ENCODE data around the gene MITF. TPM values are rescaled to one million over a fixed set of nuclear protein-coding genes. Genes with fewer than 3 reads are reported as not detected.
"Not testable (repeated sequence)": the region's sequence is repeated elsewhere in the genome, so short reads cannot be mapped to it uniquely, and the experiment has no call there.

MITF gene
- total and polyA plus RNA-seq, 10 donors: 0.83 to 11.9 (median 6.2) TPM

DNA sequence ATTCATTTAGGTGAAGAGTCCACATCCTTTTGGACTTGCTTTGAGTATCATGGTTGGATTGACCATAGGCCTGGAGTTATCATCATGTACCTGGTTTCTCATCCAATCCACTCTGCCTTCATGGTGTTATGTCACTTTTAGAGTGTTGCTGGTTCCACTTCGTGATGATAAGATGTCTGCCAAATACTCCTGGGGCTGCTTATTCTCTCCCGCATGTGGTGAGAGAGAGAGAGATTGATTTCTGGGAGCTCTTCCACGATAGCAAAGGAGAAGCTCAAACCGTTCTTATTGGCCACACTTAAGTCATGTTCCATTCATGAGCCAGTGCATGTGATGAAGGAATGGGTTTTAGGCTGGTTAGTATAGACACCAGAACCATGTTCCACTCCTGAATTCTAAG lies 47.6 kb downstream of the MITF start:
- no peak for DNase-seq
- Histone ChIP-seq H3K4me3 (no peak overlapping the region), H3K36me3 (no peaks in the 10 kb centered on the region), H3K9me3 (no peaks in the 10 kb centered on the region), H3K4me1 (peaks cover 0 to 5% (median 2%) of the 10 kb centered on the region in 6 donors), H3K27me3 (replicated peaks in 1 of 7) (no peaks in the 10 kb centered on the region), H3K27ac (no peak overlapping the region)
- intact Hi-C loops (cut with DNase I; ENCODE audit: low total_unique reads): no loop called here
- 85 to 95% (median 89%) methylated on average over 4 of the region's 4 CpGs for whole genome bisulfite sequencing, 5 donors
- TF ChIP-seq, protein P1, sequence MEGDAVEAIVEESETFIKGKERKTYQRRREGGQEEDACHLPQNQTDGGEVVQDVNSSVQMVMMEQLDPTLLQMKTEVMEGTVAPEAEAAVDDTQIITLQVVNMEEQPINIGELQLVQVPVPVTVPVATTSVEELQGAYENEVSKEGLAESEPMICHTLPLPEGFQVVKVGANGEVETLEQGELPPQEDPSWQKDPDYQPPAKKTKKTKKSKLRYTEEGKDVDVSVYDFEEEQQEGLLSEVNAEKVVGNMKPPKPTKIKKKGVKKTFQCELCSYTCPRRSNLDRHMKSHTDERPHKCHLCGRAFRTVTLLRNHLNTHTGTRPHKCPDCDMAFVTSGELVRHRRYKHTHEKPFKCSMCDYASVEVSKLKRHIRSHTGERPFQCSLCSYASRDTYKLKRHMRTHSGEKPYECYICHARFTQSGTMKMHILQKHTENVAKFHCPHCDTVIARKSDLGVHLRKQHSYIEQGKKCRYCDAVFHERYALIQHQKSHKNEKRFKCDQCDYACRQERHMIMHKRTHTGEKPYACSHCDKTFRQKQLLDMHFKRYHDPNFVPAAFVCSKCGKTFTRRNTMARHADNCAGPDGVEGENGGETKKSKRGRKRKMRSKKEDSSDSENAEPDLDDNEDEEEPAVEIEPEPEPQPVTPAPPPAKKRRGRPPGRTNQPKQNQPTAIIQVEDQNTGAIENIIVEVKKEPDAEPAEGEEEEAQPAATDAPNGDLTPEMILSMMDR (IDR thresholded peaks at IDR 0.05 in 8 of 11, conservative IDR thresholded peaks at IDR 0.05 in 3 of 11): no peak

- H3K4me3 ChIP-seq: no peak overlapping the region
- peaks cover 0 to 11% (median 2%) of the 10 kb centered on the region in 6 donors for H3K4me1 ChIP-seq
- 51 to 84% (median 71%) methylated on average over 3 of the region's 3 CpGs for WGBS, 5 donors
- TF ChIP-seq, protein P1 (IDR thresholded peaks at IDR 0.05 in 8 of 11, conservative IDR thresholded peaks at IDR 0.05 in 3 of 11): no peak
- TF ChIP-seq POLR2AphosphoS5 (IDR thresholded peaks at IDR 0.05) (no peak), POLR2A (IDR thresholded peaks at IDR 0.05) (no peak)
- H3K9me3 ChIP-seq: no peaks in the 10 kb centered on the region
- intact Hi-C loops (cut with DNase I; ENCODE audit: low total_unique reads): no loop called here
- H3K27me3 ChIP-seq (replicated peaks in 1 of 7): no peaks in the 10 kb centered on the region
- no peaks in the 10 kb centered on the region for H3K36me3 ChIP-seq
- no peak for DNase-seq
- H3K27ac ChIP-seq: no peak overlapping the region
These were observed 48.3 kb downstream of the MITF start for GRCh38 chr3:69787436-69788168.

GRCh38 chr3:69791106-69791505 lies 51.8 kb downstream of the MITF start:
- H3K4me3 ChIP-seq: no peak overlapping the region
- no peak for DNase-seq
- H3K36me3 ChIP-seq: no peaks in the 10 kb centered on the region
- TF ChIP-seq POLR2A (IDR thresholded peaks at IDR 0.05) (no peak), POLR2AphosphoS5 (IDR thresholded peaks at IDR 0.05) (no peak)
- TF ChIP-seq, protein P1 (IDR thresholded peaks at IDR 0.05 in 8 of 11, conservative IDR thresholded peaks at IDR 0.05 in 3 of 11): no peak
- WGBS, 5 donors: 35 to 72% (median 58%) methylated on average over 6 of the region's 6 CpGs
- H3K27me3 ChIP-seq (replicated peaks in 1 of 7): no peaks in the 10 kb centered on the region
- intact Hi-C loops (cut with DNase I; ENCODE audit: low total_unique reads): no loop called here
- no peaks in the 10 kb centered on the region for H3K9me3 ChIP-seq
- no peak overlapping the region for H3K27ac ChIP-seq
- H3K4me1 ChIP-seq: peaks cover 0 to 11% (median 2%) of the 10 kb centered on the region in 6 donors

DNA sequence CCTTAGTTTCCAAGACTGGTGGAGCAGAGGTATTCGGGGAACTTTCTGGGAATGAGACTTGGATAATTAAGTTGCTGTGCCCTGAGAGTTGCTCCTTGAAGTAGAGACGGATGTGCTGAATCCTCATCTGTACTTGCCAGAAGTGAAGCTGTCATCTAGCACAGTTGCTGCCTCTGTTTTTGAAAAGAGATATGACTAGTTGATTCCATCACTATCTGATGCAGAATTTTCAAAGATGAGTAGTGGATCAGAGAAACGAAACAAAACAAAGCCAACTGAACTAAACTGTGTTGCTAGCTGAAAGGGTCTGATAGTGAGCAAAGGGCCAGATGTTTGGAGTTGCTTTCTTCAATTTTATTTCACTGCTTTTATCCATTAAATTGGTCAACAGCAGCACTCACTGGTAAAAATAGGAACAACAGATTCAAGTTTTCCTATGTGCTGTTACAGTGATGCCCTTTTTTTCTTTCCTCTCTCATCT lies 52.7 kb downstream of the MITF start:
- DNase-seq: no peak
- no peak for TF ChIP-seq POLR2A (IDR thresholded peaks at IDR 0.05)
- TF ChIP-seq, protein P1 (IDR thresholded peaks at IDR 0.05 in 8 of 11, conservative IDR thresholded peaks at IDR 0.05 in 3 of 11): peak in 3 of 11 experiments; percentile 11 to 18 (median 18)
- TF ChIP-seq POLR2AphosphoS5 (IDR thresholded peaks at IDR 0.05): no peak
- no peak overlapping the region for H3K4me3 ChIP-seq

GRCh38 chr3:69796126-69796525 lies 56.9 kb downstream of the MITF start:
- H3K9me3 ChIP-seq; H3K27me3 ChIP-seq (replicated peaks in 1 of 7); H3K36me3 ChIP-seq; intact Hi-C loops (cut with DNase I; ENCODE audit: low total_unique reads); DNase-seq; H3K27ac ChIP-seq; H3K4me3 ChIP-seq: not testable (repeated sequence)
- peaks cover 0 to 11% (median 2%) of the 10 kb centered on the region in 6 donors for H3K4me1 ChIP-seq
- 90 to 98% (median 97%) methylated on average over 3 to 4 of the region's 4 CpGs for WGBS, 5 donors

More for the DNA sequence above, 52.7 kb downstream of the MITF start:
- no peaks in the 10 kb centered on the region for H3K9me3 ChIP-seq
- H3K4me1 ChIP-seq: peaks cover 0 to 11% (median 2%) of the 10 kb centered on the region in 6 donors
- H3K27ac ChIP-seq: no peak overlapping the region
- no peaks in the 10 kb centered on the region for H3K36me3 ChIP-seq
- H3K27me3 ChIP-seq (replicated peaks in 1 of 7): no peaks in the 10 kb centered on the region
- intact Hi-C loops (cut with DNase I; ENCODE audit: low total_unique reads): no loop called here
- 18 to 45% (median 26%) methylated on average over 3 of the region's 3 CpGs for WGBS, 5 donors

Measured in spleen (tissue), 11 donors.